GM12891 (cell line): Measurements from ENCODE around the gene LRRC70. TPM values are rescaled to one million over a fixed set of nuclear protein-coding genes. Genes with fewer than 3 reads are reported as not detected.

Experiments
- DNase-seq: peaks from one replicate; pipeline ENCODE4 v3.0.0; 2011; ENCODE audit warnings: low spot score; ENCODE audit not compliant: insufficient read length
- FAIRE-seq: peaks from 2 replicates; lab custom pipeline; 2011; peaks lifted over from hg19 to GRCh38; lab: Jason Lieb, UNC
- PAX5 ChIP-seq: IDR thresholded peaks from 2 replicates; pipeline ENCODE4 v1.6.1; 2011; ENCODE audit warnings: low read length, moderate library complexity, mild to moderate bottlenecking; ENCODE audit not compliant: insufficient read depth, severe bottlenecking
- POLR2A ChIP-seq: IDR thresholded peaks from 2 replicates; pipeline ENCODE4 v1.6.1; 2011; ENCODE audit warnings: low read depth, low read length, control low read depth
- POLR2AphosphoS5 ChIP-seq: IDR thresholded peaks from 2 replicates; pipeline ENCODE4 v1.6.1; 2011; ENCODE audit warnings: low read depth, low read length, control low read depth
- POU2F2 ChIP-seq: IDR thresholded peaks from 2 replicates; pipeline ENCODE4 v1.6.1; 2011; ENCODE audit warnings: low read depth, mild to moderate bottlenecking, control low read depth, low read length, moderate library complexity
- SPI1 ChIP-seq: IDR thresholded peaks from 2 replicates; pipeline ENCODE4 v1.6.1; 2011; ENCODE audit warnings: low read depth, low read length, control low read depth
- TAF1 ChIP-seq: IDR thresholded peaks from 2 replicates; pipeline ENCODE4 v1.6.1; 2011; ENCODE audit warnings: low read depth, low read length, control low read depth
- polyA plus RNA-seq: library from polyadenylated mRNA; unstranded; fragments of >200 nt; gene quantifications from one replicate; pipeline ENCODE4 v1.2.1, GENCODE V29; 2012; ENCODE audit warnings: low read depth, missing spikeins, inconsistent platforms; ENCODE audit not compliant: missing spikeins

LRRC70 gene, protein sequence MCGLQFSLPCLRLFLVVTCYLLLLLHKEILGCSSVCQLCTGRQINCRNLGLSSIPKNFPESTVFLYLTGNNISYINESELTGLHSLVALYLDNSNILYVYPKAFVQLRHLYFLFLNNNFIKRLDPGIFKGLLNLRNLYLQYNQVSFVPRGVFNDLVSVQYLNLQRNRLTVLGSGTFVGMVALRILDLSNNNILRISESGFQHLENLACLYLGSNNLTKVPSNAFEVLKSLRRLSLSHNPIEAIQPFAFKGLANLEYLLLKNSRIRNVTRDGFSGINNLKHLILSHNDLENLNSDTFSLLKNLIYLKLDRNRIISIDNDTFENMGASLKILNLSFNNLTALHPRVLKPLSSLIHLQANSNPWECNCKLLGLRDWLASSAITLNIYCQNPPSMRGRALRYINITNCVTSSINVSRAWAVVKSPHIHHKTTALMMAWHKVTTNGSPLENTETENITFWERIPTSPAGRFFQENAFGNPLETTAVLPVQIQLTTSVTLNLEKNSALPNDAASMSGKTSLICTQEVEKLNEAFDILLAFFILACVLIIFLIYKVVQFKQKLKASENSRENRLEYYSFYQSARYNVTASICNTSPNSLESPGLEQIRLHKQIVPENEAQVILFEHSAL
- 0.98 TPM for polyA plus RNA-seq

DNA sequence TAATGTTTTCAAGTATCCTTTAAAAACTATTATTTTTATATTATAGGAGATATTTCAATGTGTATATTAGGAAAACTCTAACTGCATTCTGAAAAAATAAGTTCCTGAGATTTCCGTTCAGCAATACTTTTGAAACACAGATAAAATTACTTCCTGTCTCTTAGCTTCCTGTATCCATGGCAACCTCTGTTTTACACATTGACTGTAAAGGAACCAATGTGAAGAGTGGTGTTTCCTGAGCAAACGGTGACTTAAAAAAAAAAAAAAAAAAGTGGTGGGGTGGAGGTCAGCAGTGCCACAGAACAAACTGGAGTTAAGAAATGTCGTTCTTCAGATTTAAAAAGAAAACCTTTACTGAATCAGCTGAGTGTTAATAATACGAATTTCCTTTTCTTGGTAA is at the start of gene LRRC70:
TSS of gene LRRC70 (plus strand) at position 280 of the 400 bp plus-strand sequence. CDS start 620 bp downstream, outside the sequence.
- peak; percentile 9 for DNase-seq
- FAIRE-seq: peak; percentile 70
- 0 out of 2 replicates have a peak, but pooled peaks have one; percentile 32 for TF ChIP-seq SPI1
- TF ChIP-seq TAF1: no peak

DNA sequence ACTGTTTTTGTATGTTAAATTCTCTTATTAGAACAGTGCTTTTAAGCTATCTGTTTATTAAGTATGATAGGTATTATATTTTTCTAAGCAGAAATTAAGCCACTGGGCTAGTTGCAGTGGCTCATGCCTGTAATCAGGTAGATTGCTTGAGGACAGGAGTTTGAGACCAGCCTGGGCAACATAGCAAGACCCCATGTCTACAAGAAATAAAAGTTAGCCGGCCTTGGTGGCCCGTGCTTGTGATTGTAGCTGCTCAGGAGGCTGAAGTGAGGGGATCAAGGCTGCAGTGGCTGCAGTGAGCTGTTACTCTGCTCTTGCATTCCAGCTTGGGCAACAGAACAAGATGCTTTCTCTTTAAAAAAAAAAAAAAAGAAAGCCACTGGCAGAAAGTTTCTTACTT is 45.0 kb upstream of the LRRC70 start:
- TF ChIP-seq POLR2AphosphoS5: no peak
- TF ChIP-seq TAF1: no peak
- no peak for TF ChIP-seq SPI1
- no peak for TF ChIP-seq POLR2A
- no peak for TF ChIP-seq POU2F2
- no peak for TF ChIP-seq PAX5
- no peak for FAIRE-seq
- no peak for DNase-seq

DNA sequence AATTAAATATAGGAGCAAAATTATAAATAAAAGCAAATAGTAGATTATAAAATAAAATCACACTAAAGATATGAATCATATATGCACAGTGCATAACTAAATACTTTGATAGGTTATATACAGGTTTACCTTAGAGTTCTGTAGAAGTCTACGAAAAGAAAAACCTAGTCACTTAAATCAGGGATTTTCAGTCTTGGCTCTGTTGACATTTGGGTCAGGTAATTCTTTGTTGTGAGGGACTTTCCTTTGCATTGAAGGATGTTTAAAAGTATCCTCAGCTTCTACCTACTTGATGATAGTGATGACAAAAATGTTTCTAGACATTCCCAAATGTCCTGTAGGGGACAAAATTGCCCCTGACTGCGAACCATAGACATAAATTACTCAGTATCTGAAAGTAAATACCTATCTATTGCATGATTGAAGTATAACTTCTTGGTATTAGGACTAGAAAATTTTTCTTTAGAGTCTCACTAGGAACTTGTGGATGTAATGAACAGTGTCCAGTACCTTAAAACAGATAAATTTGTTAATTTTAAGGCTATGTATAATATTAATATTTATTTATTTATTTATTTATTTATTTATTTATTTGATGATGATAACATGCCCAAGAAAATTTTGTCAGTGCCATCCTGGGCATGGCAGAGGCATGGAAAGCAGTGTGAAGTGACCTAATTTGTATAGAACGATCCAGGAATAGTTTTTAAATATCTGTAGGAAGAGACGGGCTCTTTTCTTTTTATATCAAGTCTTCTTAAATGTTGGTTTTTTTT is 44.0 kb upstream of the LRRC70 start:
- FAIRE-seq: no peak
- TF ChIP-seq POLR2A (no peak), PAX5 (no peak), POLR2AphosphoS5 (no peak), SPI1 (no peak), TAF1 (no peak), POU2F2 (no peak)
- DNase-seq: no peak

DNA sequence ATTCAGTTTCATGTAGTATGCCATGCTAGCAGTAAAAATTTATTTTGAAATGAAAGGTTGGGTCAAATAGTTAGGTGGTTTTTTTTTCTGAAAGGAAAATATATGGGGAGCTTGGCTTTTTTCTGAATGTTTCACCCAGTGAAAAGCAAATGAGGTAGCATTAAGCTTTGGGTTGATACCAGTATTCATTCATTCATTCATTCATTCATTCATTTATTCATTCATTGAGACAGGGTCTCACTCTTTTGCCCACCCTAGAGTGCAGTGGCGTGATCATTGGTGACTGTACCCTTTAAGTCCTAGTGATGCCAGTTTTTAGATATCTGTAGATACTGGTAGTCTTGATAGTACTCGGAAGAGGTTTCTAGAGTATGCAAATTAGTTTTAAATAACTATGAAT is 42.4 kb upstream of the LRRC70 start:
- DNase-seq: no peak
- TF ChIP-seq PAX5 (no peak), POU2F2 (no peak), POLR2AphosphoS5 (no peak), POLR2A (no peak), SPI1 (no peak), TAF1 (no peak)
- FAIRE-seq: no peak

DNA sequence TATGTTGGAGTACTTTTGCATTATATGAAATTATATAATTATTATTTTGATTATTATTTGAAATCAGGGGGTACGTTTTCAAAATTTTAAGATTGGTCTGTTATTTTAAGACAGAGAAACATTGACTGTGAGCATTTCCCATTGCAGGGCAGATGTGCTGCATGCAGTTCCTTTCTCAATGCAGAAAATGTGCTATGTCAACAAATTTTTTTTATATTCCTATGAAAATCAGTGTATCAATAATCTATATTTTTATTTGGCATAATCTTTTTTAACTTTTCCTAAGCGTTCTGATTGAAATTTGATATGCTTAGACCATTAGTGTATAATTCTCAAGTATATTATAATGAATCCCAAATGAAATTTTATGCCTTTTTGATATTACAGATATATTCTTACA is 41.8 kb upstream of the LRRC70 start:
- TF ChIP-seq SPI1 (no peak), POU2F2 (no peak), PAX5 (no peak), TAF1 (no peak), POLR2A (no peak), POLR2AphosphoS5 (no peak)
- FAIRE-seq: no peak
- no peak for DNase-seq

DNA sequence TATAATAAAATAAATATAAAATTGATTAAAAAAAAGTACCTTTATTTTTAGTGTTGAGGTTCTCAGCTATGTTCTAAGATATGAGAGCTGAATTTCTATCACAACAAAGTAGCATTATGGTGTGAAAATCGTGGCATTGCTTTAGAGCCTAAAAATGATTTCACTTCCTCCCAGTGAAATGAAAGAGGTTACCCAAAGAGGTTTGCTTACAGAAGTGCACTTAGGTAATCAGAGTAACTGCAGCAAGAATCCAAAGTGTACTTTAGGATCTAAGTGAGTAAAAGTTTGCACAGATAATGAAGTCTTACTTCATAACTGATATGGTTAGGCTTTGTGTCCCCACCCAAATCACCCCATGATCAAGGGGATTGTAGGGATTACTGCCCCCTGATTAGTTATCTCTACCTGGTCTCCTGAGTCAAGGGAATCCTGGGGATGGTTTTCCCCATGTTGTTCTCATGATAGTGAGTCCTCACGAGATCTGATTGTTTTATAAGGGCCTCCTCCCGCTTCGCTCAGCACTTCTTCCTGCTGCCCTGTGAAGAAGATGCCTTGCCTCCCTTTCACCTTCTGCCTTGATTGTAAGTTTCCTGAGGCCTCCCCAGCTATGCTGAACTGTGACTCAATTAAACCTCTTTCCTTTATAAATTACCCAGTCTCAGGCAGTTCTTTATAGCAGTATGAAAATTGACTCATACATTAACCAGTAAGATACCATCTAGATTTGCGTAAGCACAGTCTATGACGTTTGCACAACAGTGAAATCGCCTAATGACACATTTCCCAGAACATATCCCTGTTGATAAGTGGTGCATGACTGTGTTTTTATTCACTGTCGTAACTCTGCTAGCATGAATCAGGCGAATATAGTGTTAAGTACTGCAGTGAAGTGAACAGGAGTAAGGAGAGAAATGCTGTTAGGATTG is 40.3 kb upstream of the LRRC70 start:
- DNase-seq (no peak), FAIRE-seq (peak; percentile 38)
- TF ChIP-seq SPI1: peak; percentile 75
- TF ChIP-seq POU2F2: no peak
- no peak for TF ChIP-seq TAF1

DNA sequence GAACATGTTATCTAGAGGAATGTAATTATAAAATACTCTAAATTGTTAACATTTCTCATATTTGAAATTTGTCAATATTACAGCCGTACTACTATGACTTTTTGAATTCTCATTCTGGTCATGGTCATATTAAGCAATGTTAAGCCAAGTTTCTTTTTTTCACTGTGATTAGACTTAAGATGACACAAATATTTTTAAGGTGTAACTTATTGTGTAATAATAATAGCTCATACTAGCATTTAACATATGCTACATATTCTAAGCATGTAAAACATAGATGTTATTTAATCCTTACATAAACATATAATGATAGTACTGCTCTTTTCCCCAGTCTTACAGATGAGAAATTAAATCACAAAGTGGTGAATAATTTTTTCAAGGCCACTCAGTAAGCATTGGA is 35.9 kb upstream of the LRRC70 start:
- DNase-seq (no peak), FAIRE-seq (no peak)
- no peak for TF ChIP-seq POU2F2
- TF ChIP-seq TAF1: no peak
- TF ChIP-seq SPI1: no peak
- TF ChIP-seq POLR2AphosphoS5: no peak

DNA sequence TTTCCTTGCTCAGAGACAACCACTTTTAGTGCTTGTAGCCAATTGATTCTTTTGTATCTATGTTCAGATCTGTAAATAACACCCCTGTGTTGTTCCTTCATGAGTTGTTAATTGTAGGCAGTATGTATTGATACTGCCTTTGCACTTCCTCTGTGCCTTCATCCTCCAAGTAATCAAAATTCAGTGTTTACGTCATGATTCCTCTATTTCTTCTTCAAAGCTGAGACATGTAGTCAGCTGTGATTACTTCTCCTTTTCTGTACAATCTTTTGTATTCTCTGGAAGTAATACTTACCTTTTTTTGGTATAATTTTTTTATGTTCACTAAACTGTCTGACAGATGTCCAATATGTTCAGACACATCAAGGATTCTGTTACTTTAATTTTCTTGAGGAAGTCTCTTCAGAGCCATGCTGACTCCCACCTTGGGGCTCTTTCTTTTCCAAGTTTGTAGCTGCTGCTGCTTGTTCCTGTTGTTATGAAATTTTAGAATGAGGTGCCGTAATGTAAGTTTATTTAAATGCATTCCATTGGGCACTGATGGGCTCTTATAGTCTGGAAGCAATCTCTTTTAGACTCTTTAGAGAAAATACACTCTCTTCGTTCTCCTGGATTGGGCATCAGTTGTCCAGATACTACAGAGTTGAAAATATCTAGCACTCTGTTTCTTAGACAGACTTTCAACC is 30.5 kb upstream of the LRRC70 start:
- TF ChIP-seq PAX5 (no peak), POLR2AphosphoS5 (no peak), POLR2A (no peak), TAF1 (no peak), SPI1 (no peak), POU2F2 (no peak)
- DNase-seq (no peak), FAIRE-seq (no peak)
